Thoracic aorta (tissue), 2 donors: ENCODE measurements around the gene SUB1. TPM values are rescaled to one million over a fixed set of nuclear protein-coding genes. Genes with fewer than 3 reads are reported as not detected.
A peak's percentile ranks its signal among the peaks of the same experiment; 100 is the strongest.

ENCODE experiments used
- ATAC-seq: fragments of 150-250 bp; one replicate; pipeline ENCODE4 v1.8.0; 2017; ENCODE audit warnings: low read depth; ENCODE audit not compliant: insufficient number of reproducible peaks, low FRiP score
- DNase-seq: peaks from one replicate; pipeline ENCODE4 v3.0.0-alpha.2; 2020; ENCODE audit warnings: low spot score
- H3K27ac ChIP-seq, 2 donors: fragments of 200-600 bp; sonication (generic); 1 replicate in 1 of 2; 2 replicates in 1 of 2; pipeline ENCODE4 v1.5.1; 2016; ENCODE audit warnings: mild to moderate bottlenecking in 2 of 2, moderate library complexity in 2 of 2
- H3K27me3 ChIP-seq: fragments of 200-600 bp; sonication (generic); replicated peaks from 2 replicates; pipeline ENCODE4 v1.6.0; 2016; ENCODE audit warnings: mild to moderate bottlenecking; ENCODE audit not compliant: insufficient read depth
- H3K36me3 ChIP-seq: fragments of 200-600 bp; sonication (generic); one replicate; pipeline ENCODE4 v1.5.1; 2016
- H3K4me1 ChIP-seq, 2 donors: fragments of 200-600 bp; sonication (generic); 1 replicate in 1 of 2; 2 replicates in 1 of 2; pipeline versions ENCODE4 v1.5.1 to v1.6.0; 2016; ENCODE audit warnings: low read depth in 2 of 2, mild to moderate bottlenecking in 1 of 2; ENCODE audit not compliant: control insufficient read depth in 1 of 2
- H3K4me3 ChIP-seq: fragments of 200-600 bp; sonication (generic); 2 replicates; pipeline ENCODE4 v1.5.1; 2016; ENCODE audit warnings: mild to moderate bottlenecking
- H3K9me3 ChIP-seq: fragments of 200-600 bp; sonication (generic); 2 replicates; pipeline ENCODE4 v1.5.1; 2016
- CTCF ChIP-seq: fragments of 200-600 bp; sonication (generic); IDR thresholded peaks from one replicate; pipeline ENCODE4 v1.5.1; 2019; ENCODE audit warnings: antibody characterized with exemption
- total RNA-seq, 2 donors: library from RNA; depleted of rRNA; stranded (reverse); fragments of >200 nt; gene quantifications; one replicate each; pipeline versions ENCODE4 v1.1.0 to v1.2.3, GENCODE V29; 2016

Gene SUB1
- total RNA-seq, 2 donors from 2014 or later = 91.1 to 130 TPM

GRCh38 chr5:32651638-32652037 lies 66.3 kb downstream of the SUB1 start:
- H3K4me3 ChIP-seq = peak overlapping the region; percentile 50
- peaks cover 8 to 28% of the 10 kb centered on the region in 2 donors for H3K4me1 ChIP-seq
- H3K27ac ChIP-seq = peak overlapping the region; percentile 70 to 82
- DNase-seq (no peak), ATAC-seq (peak; percentile 85)
- no peaks in the 10 kb centered on the region for H3K27me3 ChIP-seq
- no peak for TF ChIP-seq CTCF
- H3K36me3 ChIP-seq = no peaks in the 10 kb centered on the region
- H3K9me3 ChIP-seq = no peaks in the 10 kb centered on the region

Other genes with a start within 250 kb of the SUB1 start
- 10 to 100 TPM; 54.2 to 78.6 TPM for gene ZFR, start 140.8 kb upstream of the SUB1 start, total RNA-seq
- 10 to 100 TPM; 25.7 to 34.3 TPM for gene NPR3, start 125.8 kb downstream of the SUB1 start, total RNA-seq